H4 (cell line): ENCODE measurements around the gene UTS2R. TPM values are rescaled to one million over a fixed set of nuclear protein-coding genes. Genes with fewer than 3 reads are reported as not detected.

Source experiments
- DNase-seq: peaks from one replicate; pipeline ENCODE4 v3.0.0-alpha.2; 2015; ENCODE audit warnings: low spot score
- total RNA-seq: library from RNA; depleted of rRNA; stranded (reverse); fragments of >200 nt; shearing (Covaris generic); gene quantifications from 2 replicates; pipeline ENCODE4 v1.2.3, GENCODE V29; 2014; rRNA removed

The UTS2R gene
- total RNA-seq: not detected in 2 replicates

DNA sequence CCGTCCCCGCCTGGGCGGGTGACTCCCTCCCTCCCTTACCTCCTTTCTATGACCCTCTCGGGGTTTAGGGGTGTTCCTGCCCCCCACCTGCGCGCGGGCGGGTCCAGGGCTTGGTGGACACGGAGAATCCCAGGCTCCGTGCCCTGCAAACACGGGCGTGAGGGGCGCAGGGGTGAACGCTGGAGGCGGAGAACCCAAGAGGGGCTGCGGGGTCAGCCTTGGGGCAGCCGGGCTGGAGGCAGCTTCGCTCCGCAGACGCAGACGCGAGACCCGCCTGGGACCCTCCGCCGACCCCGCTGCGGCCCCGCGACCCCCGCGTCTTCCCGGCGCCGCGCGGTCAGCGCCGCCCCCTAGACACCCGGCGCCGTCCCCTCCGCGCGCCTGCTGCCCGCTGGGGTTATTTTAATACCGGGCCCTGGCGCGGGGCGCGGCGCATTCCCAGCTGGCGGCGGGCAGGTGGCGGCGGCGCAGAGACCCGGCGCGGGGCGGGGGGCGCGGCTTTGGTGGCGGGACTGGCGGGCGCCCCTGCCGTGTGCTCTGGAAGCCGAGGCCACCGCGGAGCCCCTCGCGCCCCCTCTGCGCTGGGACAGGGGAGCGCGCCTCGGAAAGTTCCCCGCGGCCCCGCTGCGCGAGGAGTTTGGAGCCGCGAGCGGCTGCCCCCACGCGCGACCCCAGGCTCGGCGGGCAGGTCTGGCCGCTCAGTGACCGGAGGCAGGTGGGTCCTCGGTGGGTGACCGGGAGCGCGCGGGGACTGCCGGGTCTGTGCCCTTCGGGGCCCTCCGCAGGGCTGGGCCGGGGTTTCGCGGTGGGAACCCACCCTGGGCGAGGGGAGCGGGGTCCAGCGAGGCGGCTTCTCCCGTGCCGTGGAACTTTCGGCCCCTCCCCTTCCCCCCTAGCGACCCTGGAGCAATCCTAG lies at the start of gene UTS2R:
Gene UTS2R (plus strand): TSS at position 433 of the 916 bp plus-strand sequence. CDS start 2,560 bp downstream, outside the sequence.
- no peak for DNase-seq

DNA sequence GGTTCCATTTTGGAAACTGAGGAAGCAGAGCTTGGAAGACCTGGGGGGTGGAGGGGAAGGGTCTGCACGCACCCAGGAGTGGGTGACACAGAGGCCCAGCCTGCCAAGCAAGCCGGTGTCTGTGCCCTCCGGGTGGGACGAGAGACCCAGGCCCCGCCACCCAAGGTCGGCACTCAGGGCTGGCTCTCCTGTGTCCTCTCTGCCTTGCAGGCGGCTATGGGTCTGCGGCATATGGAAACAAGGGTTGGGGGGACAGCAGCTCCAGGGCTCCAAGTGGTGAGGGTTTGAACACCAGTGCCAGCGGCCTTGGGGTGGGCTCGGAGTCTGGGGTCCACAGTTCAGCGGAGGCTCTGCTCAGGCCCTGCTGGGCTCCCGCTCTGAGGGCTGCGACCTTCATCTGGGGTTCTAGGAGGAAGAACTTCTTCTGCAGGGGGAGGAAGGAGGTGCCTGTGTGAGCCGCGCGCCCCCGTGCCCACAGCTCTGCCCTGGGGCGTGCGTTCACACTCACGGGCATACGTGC lies 49.6 kb upstream of the UTS2R start:
- no peak for DNase-seq

- no peak for DNase-seq
Measured at GRCh38 chr17:82322526-82323453, 48.8 kb upstream of the UTS2R start.

DNA sequence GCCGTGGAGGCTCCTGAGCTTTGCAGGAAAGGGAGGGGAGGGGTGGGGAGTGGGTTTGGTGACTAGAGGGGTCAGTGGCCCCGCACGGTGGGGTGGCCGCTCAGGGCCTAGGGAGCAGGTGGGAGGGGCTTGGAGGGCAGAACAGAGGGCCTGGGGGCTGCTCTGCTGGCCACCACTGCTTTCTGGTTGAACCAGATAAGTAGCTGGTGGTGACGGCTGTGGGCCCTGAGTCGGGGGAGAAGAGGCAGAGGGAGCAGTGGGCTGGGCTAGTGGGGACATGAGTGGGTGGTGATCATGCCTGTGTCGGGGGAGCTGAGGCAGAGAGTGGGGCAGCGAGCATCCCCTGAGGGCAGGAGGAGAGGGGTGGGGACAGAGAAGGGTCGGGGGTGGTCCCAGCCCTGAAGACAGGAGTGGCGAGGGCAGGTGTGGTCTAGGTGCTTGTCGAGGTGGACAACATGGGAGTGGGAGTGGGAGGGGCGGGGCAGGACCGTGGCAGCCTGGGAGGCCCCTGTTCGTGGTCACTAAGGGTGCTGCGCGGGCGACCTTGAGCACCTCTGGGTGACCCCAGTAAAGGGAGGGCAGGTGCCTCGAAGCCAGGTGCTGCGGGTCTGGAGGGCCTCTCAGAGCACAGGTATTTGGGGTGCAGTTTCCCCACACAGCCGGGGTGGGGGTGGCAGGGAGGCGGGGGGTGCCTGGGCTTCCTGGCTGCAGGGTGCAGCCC lies 47.9 kb upstream of the UTS2R start:
- DNase-seq: no peak

GRCh38 chr17:82324566-82325285 lies 46.8 kb upstream of the UTS2R start:
- no peak for DNase-seq

- DNase-seq: no peak
Measured at GRCh38 chr17:82325286-82326180, 46.0 kb upstream of the UTS2R start.

GRCh38 chr17:82327289-82327688 lies 44.3 kb upstream of the UTS2R start:
- no peak for DNase-seq

- no peak for DNase-seq
Measured at GRCh38 chr17:82327757-82328140, 43.8 kb upstream of the UTS2R start.

- DNase-seq: no peak
Measured at GRCh38 chr17:82328141-82328993, 43.2 kb upstream of the UTS2R start.

DNA sequence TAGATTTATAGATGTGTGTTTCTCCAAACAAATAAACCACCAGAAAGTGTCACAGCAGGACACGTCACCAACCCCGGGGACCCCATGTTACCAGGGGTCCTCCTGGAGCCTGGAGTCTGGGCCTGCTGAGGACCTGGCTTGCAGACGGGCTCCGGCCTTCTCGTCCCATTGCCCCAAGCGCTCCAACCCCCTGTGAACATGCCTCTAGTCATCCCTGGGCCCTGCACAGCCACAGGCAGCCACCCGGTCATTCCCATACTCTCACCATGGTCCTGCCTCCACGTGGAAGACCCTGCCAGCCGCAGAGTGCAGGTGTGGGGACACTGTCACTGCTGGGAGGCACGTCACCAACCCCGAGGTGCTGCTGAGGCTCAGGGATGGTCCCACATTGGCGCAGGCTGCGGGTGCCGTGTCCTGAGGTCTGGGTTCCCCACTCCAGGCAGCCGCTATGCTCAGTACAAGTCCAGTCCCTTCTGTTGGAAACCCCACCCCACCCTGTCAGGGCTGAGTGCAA lies 42.5 kb upstream of the UTS2R start:
- DNase-seq: no peak

DNA sequence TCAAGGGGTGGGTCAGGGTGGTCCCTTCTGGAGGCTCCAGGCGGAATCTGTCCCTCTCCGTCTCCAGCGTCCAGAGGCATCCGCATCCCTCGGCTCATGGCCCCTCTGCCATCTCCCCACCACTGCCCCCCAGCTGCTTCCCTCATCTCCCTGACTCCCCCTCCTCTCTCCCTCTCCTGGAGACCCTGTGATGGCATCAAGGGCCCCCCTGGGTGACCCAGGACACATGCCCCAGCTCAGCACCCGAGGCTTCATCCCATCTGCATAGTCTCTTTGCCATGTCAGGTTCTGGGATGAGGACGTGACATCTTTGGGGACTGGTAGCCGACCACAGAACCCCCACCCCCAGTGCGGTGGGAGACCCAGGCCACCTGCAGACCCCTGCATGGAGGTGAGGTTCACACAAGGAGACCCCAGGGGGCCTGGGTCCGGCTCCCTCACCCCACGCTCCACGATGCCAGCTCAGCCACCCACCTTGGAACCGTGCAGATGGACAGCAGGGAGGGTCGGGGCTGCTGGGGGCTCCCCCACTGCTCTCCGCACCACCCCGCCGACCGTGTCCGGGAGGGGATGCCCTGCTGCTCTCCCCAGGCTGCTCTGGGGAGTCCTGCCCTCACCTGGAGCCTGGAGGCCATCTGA lies 41.8 kb upstream of the UTS2R start:
- no peak for DNase-seq

DNA sequence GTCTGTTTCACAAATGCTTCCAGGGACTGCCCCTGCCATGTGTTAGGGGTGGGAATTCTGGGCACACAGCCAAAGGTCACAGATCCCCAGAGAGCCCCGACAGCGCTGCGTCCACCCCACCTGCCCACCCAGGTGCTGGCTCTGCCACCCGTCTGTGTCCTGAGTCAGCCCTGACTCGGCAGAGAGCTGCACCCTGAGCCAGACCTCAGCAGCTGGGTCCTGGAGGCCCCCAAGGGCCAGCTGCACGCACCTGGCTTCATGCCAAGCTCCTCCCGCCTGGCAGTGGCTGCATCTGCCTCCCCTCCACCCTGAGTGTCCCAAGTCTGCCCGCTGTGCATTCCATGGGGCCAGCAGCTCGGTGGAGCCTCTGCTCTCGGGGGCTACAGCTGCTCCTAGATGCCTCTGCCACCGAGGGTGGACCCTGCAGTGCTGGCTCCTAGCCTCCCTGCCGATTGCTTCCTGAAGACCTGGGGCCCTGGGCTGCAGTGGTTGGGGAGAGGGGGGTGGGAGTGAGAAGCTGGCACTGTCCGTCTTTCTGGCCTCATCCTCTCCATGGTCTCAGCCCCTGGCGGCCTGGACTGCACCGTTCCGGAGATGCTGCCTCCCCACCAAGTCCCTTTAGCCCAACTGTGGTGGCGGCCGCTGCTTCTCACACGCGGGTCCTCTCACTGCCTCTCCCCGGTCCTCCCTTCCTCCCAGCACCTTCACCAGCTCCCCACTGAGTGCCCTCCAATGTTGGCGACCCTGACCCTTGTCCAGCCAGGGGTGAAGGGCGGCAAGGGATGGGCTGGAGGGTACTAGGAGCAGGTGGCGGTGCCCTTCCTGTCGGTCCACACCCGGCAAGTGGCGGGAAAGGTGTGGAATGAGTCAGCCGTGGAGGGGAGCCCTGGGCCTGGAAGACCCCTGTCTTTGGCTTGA lies 41.0 kb upstream of the UTS2R start:
- peak; percentile 85 for DNase-seq

DNA sequence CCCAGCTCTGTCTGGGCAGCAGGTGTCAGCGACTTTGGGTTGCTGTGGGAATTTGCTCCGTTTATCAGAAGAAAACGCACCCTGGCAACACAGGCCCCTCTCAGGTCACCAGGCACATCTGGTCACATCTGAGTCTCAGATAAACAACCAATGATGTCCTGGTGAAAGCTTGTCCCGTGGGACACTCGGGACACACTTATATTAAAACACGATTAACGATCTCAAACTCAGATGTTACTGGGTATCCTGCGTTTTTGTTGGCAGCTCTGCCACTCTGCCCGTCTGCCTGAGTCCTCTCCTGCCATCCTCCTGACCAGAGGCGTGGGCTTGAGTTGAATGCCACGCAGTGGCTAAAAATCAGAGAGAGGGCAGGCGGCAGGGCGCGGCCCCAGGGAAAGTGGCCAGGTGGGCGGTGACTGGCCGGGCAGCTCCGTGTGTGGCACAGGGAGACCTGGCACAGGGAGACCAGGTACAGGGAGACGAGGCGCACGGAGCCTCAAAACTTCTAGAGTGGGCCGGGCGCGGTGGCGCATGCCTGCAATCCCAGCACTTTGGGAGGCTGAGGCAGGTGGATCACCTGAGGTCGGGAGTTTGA lies 40.1 kb upstream of the UTS2R start:
- no peak for DNase-seq

- DNase-seq: peak; percentile 48
Measured at GRCh38 chr17:82332669-82333278, 38.8 kb upstream of the UTS2R start.

- peak; percentile 37 for DNase-seq
Measured at GRCh38 chr17:82333279-82334171, 38.0 kb upstream of the UTS2R start, which contains the start of gene SECTM1. Gene SECTM1, minus strand, starts transcription at chr17:82333766. Its CDS starts 6,526 bp downstream, at chr17:82327240.
